NCI-H2227 (cell line): ENCODE measurements around the gene EVI5L.
"Not testable (repeated sequence)": the region's sequence is repeated elsewhere in the genome, so short reads cannot be mapped to it uniquely, and the experiment has no call there.

Source experiments
- DNase-seq: peaks from one replicate; lab custom pipeline; 2025; ENCODE audit not compliant: unreplicated experiment; lab: John Stamatoyannopoulos, UW

EVI5L gene

DNA sequence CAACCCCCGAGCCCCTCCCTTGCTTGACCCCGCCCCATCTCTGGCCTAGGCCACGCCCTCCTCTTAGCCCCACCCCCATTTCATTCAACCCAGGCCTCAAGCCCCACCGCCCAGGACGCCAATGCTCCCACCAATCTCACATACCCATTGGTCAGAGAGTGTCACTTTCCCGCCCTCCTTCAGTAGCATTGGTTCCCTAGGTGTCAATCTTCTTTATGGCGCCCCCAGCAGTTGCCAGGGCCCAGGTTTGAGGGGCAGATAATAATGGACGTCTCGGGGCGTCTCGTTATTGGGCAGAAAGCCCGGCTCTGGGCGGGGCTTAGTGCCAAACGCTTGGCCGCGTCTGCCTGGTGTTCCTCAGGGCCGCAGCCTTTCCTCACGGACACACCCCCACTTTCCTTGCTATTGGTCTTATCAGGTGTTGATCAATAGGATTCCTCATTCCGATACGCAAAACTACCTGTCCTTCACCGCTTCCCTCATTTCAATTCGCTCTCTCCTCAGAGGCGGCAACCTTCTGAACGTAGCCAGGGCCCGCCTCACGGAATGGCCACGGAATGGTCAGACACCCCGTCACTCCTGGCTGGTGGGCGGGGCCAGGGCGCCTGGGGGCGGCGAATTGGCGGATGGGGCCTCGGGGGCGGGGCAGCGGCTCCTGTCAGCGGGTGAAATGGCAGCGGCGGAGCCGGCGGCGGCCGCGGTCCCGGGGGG lies at the start of gene EVI5L:
Gene EVI5L, plus strand, starts transcription at position 658 of the 711 bp plus-strand sequence. CDS start 16,325 bp downstream, outside the sequence.
- peak; percentile 100 for DNase-seq

DNA sequence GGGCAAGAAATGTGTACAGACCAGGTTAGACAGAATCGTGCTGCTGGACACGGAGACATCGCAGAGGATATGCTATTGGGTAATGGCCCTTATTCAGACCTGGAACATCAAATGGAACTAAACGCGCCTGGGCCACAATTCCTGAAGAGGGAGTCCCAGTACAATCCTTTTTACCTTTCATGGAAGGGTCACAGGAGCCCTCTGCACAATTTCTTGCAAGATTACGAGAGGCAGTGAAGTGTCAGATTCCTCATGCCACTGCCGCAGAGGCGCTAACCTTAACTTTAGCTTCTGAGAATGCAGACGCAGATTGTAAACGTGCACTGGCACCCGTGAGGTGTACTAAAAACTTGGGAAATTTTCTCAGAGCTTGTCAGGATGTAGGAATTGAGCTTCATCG lies 48.9 kb upstream of the EVI5L start:
- no peak for DNase-seq

DNA sequence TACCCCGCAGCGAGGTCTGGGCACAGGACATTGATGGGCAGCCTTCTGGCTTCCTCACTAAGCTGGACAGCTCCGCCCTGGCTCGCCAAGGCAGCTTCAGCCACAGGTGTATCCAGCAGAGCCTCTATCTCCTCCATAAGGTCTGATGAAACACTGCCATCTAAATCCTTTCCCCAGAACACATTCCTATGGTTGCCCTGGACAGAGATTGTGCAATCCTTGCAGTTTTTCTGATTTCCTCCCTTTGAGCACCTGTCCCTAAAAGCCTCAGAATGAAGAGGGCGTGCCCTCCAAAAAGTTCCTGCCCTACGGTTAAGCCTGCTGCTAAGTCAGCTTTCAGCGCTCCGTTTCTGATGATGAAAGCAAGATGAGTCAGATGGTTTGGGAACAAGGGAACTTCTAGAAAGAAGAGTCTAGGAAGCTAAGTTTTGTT lies 46.0 kb upstream of the EVI5L start:
- no peak for DNase-seq

DNA sequence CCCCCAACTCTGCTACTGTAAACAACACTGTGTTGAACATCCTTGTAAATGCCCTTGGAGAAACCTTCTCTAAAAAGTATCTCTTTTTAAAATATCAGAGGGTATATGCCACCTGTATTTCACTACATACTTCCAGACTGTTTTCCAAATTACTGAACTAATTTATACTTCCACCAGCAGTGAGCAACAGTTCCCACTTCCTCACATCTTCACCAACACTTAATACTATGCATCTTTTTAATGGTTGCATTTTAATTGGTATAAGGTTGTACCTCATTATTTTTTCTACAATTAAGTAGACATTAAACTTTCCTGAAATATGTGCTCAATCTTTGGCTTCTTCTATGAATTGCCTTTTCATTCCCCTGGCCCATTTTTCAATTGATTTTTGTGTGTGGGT lies 45.2 kb upstream of the EVI5L start:
- no peak for DNase-seq

DNA sequence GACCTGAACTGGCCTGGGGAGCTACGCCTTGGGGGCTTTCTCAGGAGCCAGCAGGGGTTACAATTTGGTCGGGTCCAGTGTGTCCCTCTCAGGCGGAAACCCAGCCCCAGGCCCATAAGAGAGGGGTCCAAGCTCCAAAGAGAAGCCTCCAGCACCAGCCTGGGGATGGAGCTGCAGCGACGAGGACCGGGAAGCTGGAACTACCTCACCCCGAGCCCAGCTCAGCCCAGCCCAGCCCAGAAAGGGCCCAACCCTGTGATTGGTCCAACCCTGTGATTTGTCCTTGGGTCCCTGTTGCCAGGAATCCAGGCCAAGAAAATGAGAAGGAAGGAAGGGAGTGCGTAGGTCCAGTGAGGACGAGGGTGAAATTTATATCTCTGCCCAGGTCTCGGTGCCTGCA lies 42.9 kb upstream of the EVI5L start:
- no peak for DNase-seq

DNA sequence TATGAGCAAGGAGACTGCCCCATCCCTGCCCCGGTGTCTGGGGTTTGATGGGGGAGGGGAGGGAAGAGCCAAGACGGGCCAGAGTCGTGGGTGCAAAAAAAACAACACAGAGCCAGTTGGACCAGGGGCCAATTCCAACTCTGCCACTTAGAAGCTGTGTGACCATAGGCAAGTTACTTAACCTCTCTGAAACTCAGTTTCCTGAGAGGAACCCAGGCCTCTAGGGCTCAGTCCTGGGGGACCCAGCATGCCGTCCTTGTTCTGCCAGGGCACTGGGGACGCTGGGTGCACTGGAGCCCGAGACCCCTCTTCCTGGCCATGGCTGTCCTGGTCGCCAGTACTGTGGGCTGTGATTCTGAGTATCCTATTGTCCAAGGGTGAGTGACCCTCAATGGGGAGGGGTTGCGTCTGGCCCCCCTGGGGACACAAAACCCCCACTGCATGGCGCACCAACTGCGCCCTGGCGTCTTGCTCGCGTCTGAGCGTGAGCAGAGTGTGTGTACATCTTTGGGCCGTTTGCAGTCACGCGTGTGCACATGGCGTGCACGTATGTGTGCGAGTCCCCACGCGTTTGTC lies 42.3 kb upstream of the EVI5L start:
- DNase-seq: no peak

DNA sequence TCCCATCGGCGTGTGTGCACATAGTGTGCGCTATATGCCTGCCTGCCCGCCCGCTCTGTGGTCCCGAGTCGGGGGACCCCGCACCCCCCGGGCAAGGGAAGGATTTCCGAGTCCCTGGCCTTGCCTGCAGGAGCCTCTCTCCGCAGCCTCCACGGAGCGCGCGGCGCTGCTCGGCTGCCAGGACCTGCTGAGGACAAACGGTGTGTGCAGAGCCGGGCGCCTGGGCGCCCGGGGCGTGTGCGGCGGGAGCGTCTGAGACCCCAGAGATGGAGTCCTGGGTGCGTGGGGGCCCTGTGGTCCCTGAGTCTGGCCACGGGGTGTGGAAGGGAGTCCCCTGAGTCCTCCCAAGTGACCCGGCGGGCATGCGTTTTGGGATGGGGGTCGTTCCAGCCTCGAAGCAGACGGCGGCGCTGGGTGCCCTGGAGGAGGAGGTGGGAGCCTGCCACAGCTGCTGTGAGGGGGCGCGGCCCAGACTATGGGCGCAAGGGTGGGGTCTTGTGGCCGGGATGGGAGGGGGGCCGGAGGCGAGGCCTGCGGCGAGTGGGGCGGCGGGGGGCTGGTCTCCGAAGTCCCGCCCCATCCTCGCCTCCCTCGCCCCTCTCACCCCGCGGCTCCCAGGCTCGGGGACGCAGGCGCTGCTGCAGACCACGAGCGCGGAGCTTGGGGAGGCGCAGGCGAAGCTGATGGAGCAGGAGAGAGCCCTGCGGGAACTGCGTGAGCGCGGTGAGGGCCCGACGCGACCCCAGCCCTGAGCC lies 41.7 kb upstream of the EVI5L start:
- DNase-seq: no peak

DNA sequence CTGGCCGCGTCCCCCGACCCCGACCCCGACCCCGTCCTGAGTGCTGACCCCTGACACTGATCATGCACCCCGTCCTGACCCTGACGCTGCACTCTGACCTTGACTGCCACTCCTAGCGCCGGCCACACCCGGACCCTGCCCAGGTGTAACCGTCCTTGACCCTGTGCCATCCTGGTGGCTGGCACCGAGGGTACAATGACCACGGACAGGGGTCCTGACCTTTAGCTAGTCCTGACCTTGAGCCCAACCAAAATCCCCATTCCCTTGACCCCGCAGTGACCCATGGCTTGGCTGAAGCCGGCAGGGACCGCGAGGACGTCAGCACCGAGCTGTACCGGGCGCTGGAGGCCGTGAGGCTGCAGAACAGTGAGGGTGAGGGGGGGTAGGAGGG lies 41.1 kb upstream of the EVI5L start:
- no peak for DNase-seq

DNA sequence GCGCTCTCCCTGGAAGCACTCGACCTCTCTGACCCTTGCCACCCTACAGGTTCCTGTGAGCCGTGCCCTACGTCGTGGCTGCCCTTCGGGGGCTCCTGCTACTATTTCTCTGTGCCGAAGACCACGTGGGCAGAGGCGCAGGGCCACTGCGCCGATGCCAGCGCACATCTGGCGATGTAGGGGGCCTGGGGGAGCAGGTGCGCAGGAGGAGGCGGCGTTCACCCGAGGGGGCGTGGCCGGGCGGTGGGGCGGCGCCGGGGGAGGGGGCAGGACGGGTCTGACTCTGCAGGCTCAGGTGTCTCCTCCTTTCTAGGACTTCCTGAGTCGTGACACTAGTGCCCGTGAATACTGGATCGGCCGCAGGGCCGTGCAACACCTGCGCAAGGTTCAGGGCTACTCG lies 40.6 kb upstream of the EVI5L start:
- DNase-seq: peak; percentile 23

DNA sequence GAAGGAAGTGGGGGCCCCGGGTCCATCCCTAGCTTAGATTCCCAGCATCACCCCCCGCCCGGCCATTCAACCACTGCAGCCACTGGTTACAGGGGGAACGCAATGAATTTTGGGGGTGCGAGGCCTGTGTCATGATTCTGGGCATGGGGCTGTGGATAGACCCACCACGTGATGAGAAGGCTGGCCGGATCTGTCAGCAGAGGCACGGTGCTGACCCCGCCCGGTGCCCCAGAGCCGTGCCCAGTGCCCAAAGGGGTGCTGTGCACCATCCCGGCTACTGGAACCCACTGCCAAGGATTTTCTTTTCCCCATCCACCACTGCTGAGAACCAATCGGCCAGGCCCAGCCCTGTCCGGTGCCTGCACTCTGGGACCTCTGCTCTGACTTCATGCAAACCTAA lies 39.6 kb upstream of the EVI5L start:
- no peak for DNase-seq

DNA sequence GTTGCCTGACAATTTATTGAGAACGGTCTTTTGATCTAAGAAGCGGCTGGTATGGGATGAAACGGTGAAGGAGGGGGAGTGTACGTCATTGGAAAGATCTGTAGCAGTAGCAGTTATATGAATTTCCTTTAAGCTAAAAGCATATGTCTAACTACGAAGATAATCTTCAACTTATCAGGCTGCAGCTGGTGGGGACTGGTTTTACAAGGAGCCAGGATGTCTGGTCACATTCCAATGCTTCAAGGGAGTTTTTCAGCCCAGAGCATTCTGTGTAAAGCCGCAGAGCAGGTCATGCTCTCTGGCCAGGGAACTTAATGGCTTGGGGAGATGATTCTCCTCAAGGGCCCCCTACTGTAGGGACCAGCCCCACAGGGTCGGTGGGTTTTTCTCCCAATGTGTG lies 37.7 kb upstream of the EVI5L start:
- no peak for DNase-seq

DNA sequence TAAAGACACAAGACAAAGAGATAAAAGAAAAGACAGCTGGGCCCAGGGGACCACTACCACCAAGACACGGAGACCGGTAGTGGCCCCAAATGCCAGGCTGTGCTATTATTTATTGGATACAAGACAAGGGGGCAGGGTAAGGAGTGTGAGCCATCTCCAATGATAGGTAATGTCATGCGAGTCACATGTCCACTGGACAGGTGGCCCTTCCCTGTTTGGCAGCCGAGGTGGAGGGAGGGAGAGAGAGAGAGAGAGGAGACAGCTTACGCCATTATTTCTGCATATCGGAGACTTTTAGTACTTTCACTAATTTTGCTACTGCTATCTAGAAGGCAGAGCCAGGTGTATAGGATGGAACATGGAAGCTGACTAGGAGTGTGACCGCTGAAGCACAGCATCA lies 37.3 kb upstream of the EVI5L start:
- DNase-seq: not testable (repeated sequence)

DNA sequence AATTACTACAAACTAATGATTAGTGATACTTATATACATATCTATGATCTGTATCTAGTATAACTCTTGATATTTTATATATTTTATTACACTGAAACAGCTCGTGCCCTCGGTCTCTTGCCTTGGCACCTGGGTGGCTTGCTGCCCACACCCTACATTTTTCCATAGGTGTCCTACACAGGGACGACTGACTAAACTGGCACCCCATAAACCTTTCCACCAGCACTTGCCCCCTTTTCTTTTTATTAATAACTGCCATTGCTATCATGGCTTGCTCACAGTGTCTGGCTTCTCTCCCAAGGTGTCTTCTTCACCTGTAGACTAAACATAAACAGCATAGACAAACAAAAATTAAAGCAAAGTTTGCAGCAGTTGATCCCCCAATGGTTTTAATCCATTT lies 36.5 kb upstream of the EVI5L start:
- no peak for DNase-seq

DNA sequence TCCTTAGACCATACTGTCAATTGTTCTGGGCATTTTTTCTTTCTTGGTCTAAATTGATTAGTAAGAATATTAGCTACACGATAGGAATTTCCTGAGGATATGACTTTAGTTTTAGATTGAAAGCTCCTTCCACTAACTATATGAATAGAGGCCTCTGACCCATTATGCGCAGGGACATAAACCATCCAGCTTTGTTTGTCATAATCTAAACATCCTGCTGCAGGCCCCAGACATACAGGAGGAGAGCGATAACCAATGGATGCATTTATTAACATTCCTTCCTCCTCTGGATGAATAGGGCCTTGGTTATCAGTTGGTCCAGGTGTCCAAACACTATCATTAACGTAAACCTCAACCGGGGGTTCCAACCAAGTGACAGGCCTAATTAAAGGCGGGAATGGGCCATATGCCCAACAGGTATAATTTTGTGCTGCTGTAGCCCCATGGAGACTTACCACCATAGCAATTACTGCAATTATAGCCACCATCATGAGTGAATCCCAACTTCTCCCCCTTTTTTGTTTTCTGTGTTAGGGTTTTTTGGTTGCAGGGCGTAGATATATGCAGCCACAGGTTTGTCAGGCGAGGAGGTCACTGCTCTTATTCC lies 34.4 kb upstream of the EVI5L start:
- peak; percentile 82 for DNase-seq

DNA sequence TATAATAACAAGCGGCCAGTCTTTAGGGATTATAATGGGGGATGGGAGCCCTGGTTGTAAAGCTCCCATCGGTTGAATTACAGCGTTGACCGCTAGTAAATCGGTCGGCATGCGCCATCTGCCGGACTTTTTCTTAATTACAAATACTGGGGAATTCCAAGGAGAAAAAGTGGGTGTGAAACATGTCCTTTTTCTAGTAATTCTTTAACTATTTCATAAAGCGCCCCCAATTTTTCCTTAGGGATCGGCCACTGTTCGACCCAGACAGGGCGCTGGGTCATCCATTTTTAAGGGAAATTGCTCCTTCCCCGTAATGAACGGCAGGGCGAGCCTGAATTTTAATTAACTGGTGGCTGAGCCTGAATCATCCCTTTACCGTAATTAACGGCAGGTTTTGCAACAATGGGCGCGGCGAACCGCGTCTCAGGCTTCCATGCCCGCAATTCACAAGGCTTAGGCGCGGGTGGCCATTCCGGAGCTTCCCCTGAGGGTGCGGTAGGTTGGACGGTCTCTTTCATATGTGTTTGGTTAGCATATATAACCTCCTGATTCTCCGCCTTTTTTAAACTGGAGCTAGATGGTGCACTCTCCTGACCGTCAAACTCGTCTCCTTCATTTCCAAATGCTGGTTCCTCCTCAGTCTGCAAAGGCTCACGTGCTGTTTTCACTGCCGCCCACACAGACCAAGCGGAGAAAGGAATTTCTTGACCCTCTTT lies 30.2 kb upstream of the EVI5L start:
- DNase-seq: peak; percentile 85

DNA sequence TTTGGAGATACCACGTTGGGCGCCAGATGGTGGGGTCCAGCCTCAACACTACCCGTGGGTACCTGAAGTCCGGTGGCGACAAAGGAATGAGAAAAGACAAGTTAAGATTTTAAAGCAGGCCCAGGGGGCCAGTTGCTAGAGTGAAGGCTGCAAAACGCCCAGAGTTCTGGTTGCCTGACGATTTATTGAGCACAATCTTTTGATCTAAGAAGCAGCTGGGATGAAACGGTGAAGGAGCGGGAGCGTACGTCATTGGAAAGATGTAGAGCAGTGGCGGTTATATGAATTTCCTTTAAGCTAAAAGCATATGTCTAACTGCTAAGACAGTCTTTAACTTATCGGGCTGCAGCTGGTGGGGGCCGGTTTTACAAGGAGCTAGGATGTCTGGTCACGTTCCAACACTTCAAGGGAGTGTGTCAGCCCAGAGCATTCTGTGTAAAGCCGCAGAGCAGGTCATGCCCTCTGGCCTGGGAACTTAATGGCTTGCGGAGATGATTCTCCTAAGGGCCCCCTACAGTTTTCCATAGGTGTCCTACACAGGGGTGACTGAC lies 28.9 kb upstream of the EVI5L start:
- no peak for DNase-seq

DNA sequence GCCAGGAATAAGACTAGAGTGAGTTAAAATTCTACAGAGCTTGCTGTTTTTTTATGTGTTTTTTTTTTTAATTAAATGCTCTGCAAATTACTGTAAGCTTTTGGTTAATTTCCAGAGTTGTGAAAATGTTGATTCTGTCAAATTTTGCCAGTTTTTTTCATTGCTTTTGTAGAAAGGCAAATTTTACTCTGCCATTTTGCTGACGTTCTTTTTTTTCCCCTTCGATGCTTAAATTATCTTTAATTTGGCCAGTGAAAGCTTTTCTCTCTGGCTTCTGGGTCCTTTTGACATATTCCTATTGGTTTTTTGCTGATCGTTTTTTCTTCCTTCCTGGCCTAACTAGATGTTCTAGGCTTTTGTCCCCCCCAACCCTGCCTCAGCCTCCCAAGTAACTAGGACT lies 23.8 kb upstream of the EVI5L start:
- no peak for DNase-seq

DNA sequence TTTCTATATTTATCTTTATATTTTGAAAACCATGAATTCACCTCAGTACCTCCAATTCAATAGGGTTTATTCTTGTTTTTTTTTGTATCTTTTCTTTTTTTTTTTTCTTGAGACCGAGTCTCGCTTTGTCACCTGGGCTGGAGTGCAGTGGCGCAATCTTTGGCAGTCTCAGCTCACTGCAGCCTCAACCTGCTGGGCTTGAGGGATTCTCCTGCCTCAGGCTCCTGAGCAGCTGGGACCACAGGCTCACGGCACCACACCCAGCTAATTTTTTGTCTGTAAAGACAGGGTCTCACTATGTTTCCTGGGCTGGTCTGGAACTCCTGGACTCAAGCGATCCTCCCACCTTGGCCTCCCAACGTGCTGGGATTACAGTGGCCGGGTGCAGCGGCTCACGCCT lies 23.1 kb upstream of the EVI5L start:
- no peak for DNase-seq

DNA sequence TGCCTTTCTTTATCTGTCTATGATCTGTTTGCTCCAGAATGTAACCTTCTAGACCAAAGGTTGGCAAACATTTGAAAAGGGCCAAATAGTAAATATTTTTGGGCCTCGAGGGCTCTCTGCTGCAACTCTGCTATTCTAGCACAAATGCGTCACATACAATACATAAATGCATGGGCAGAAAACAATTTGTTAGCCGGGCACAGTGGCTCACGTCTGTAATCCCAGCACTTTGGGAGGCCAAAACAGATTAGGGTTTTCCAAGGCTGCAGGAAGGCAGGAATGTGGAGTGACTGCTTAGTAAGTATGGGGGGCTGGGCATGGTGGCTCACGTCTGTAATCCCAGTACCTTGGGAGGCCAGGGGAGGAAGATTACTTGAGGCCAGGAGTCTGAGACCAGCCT lies 21.9 kb upstream of the EVI5L start:
- DNase-seq: no peak

DNA sequence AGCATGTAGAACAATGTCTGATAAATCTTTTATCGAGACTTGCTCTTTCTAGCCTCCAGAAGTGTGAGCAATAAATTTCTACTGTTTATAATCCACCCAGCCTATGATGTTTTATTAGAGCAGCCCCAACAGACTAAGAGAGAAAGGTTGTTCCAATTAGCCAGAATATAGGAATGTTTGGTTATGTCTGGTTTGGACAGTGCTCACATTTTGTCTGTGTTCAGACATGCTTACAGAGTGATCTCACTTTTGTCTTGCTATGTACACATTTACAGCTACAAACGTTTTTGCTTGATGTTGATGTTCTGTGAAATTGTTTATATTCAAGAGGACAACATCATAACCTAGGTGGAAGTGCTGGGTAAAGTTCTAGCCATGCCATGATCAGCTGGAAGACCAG lies 18.0 kb upstream of the EVI5L start:
- DNase-seq: no peak

DNA sequence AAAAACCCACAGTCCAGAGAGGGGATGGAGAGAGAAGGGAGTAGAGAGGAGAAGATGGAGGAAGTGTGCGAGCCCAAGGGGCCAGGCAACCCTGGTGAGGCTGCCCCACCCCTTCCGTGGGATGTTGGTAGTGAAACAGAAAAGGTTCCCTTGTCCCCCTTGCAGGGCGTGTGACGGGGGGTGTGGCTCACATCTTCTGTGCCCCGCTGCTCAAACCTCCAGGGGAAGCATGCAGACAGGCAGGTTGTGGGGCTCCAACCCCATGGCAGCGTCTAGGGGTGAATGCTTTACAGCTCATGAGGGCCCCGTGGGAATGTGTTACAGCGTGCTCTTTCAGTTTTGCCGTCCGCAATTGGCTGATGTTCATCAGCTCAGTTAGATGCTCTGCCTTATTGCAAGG lies 14.7 kb upstream of the EVI5L start:
- no peak for DNase-seq
